IPS-18a (cell line): Measurements from ENCODE around the gene PHLPP2.

Experiments used
- H3K27ac ChIP-seq: one replicate; pipeline ENCODE4 v1.5.1; 2013; ENCODE audit warnings: low read length
- H3K27me3 ChIP-seq: one replicate; pipeline ENCODE4 v1.6.1; 2013; ENCODE audit warnings: mild to moderate bottlenecking, low read length; ENCODE audit not compliant: control insufficient read depth, insufficient read depth
- H3K36me3 ChIP-seq: one replicate; pipeline ENCODE4 v1.6.1; 2013; ENCODE audit warnings: low read depth, low read length; ENCODE audit not compliant: control insufficient read depth
- H3K4me1 ChIP-seq: one replicate; pipeline ENCODE4 v1.6.1; 2013; ENCODE audit warnings: low read depth, low read length; ENCODE audit not compliant: control insufficient read depth
- H3K4me3 ChIP-seq: one replicate; pipeline ENCODE4 v1.5.1; 2013; ENCODE audit warnings: low read length
- H3K9ac ChIP-seq: one replicate; pipeline ENCODE4 v1.6.1; 2013; ENCODE audit warnings: mild to moderate bottlenecking, low read length, moderate library complexity
- H3K9me3 ChIP-seq: one replicate; pipeline ENCODE4 v1.6.1; 2013; ENCODE audit warnings: low read depth, low read length; ENCODE audit not compliant: control insufficient read depth

PHLPP2 gene

DNA sequence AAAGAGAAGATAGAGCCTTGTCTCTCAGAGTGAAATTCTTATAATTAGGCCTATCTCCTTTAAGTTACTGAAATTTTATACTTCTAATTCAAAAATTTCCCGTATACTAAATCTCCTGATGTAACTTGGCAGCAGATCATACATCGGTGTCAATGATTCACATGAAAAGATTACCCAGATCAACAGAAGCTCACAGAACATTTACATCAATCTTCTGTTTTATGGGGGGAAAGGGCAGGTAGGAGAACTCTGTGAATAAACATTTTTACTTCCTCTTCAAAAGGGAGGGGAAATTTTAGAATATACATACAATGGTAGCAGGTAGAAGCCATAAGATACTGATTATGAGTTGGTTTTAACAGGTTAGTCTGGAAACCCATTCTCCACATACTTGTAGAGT is 43.1 kb downstream of the PHLPP2 start:
- Histone ChIP-seq H3K9ac (no peak overlapping the region), H3K4me1 (no peaks in the 10 kb centered on the region), H3K9me3 (no peaks in the 10 kb centered on the region), H3K36me3 (peaks cover 35% of the 10 kb centered on the region), H3K27me3 (no peaks in the 10 kb centered on the region), H3K27ac (no peak overlapping the region), H3K4me3 (no peak overlapping the region)

DNA sequence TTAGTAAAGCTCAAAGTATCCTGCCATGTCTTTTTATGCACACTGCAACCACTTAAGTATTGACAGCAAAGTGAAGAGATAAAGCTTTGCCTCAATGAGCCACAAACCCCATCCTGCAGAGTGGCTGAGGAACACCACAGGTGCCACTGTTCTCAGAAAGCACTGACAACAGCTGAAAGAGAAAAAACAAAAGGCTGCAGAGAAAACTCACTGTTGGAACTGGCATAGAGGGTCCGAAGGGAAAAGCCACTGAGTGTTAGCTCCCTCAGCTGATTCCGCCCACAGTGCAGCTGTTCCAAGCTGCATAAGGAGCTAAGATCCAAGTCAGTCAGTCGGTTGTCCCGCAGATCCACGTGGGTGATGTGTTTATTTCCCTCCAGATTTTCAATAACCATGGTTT is 48.3 kb downstream of the PHLPP2 start:
- Histone ChIP-seq H3K27me3 (no peaks in the 10 kb centered on the region), H3K27ac (no peak overlapping the region), H3K36me3 (peaks cover 57% of the 10 kb centered on the region), H3K9ac (no peak overlapping the region), H3K9me3 (no peaks in the 10 kb centered on the region), H3K4me1 (no peaks in the 10 kb centered on the region), H3K4me3 (no peak overlapping the region)

GRCh38 chr16:71675380-71675779 is 49.1 kb downstream of the PHLPP2 start:
- H3K27me3 ChIP-seq = no peaks in the 10 kb centered on the region
- H3K9me3 ChIP-seq = no peaks in the 10 kb centered on the region
- peaks cover 55% of the 10 kb centered on the region for H3K36me3 ChIP-seq
- H3K9ac ChIP-seq = no peak overlapping the region
- H3K4me3 ChIP-seq = no peak overlapping the region
- H3K4me1 ChIP-seq = no peaks in the 10 kb centered on the region
- no peak overlapping the region for H3K27ac ChIP-seq

- Histone ChIP-seq H3K4me1 (no peaks in the 10 kb centered on the region), H3K4me3 (no peak overlapping the region), H3K27ac (no peak overlapping the region), H3K27me3 (no peaks in the 10 kb centered on the region), H3K9me3 (no peaks in the 10 kb centered on the region), H3K9ac (no peak overlapping the region), H3K36me3 (peaks cover 60% of the 10 kb centered on the region)
These were observed 50.3 kb downstream of the PHLPP2 start for GRCh38 chr16:71674229-71674628.

DNA sequence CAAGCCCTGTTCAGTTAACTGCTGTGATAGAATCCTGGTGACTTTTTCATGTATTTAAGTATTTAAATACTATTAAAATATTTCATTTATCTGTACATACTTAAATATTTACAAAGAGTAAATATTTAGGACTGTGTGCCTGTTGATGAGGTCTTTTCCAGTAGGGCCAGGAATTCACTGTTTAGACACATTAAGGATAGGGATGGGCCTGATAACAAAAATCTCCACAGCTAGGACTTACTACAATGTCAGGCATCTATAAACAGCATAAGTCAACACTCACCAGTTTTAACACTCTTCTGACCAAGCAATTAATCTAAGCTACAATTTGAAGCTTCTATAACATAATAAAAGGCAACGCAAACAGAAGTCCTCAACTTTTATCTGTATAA is 50.9 kb downstream of the PHLPP2 start:
- peaks cover 60% of the 10 kb centered on the region for H3K36me3 ChIP-seq
- H3K27ac ChIP-seq = no peak overlapping the region

GRCh38 chr16:71672803-71673581 is 51.5 kb downstream of the PHLPP2 start:
- H3K4me1 ChIP-seq = no peaks in the 10 kb centered on the region
- H3K27me3 ChIP-seq = no peaks in the 10 kb centered on the region
- no peaks in the 10 kb centered on the region for H3K9me3 ChIP-seq
- no peak overlapping the region for H3K4me3 ChIP-seq
- no peak overlapping the region for H3K9ac ChIP-seq
- peaks cover 55% of the 10 kb centered on the region for H3K36me3 ChIP-seq
- H3K27ac ChIP-seq = no peak overlapping the region

More for the DNA sequence above, 50.9 kb downstream of the PHLPP2 start:
- Histone ChIP-seq H3K27me3 (no peaks in the 10 kb centered on the region), H3K4me3 (no peak overlapping the region), H3K9me3 (no peaks in the 10 kb centered on the region), H3K9ac (no peak overlapping the region), H3K4me1 (no peaks in the 10 kb centered on the region)

GRCh38 chr16:71672125-71672524 is 52.4 kb downstream of the PHLPP2 start:
- no peak overlapping the region for H3K9ac ChIP-seq
- no peaks in the 10 kb centered on the region for H3K27me3 ChIP-seq
- no peaks in the 10 kb centered on the region for H3K9me3 ChIP-seq
- no peak overlapping the region for H3K4me3 ChIP-seq
- H3K4me1 ChIP-seq = no peaks in the 10 kb centered on the region
- H3K36me3 ChIP-seq = peaks cover 60% of the 10 kb centered on the region
- no peak overlapping the region for H3K27ac ChIP-seq

DNA sequence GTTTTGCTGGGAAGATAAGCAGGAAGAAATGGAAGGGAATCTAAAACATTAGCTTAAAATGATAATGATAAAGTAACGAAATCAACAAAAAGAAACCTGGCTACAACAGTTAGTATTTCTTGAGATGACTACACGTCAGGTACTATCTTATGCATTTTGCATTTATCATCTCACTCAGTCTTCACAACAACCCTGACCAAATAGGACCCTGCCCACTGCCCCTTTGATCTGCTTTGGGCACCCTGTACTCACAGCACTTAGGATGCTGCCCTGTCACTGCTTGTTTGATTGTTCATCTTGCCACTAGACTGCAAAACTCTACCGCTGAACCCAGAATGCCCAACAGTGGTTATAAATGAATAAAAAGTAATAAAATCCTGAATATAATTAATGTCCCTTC is 53.3 kb downstream of the PHLPP2 start:
- no peak overlapping the region for H3K4me3 ChIP-seq
- no peaks in the 10 kb centered on the region for H3K4me1 ChIP-seq
- H3K27ac ChIP-seq = no peak overlapping the region
- H3K9me3 ChIP-seq = no peaks in the 10 kb centered on the region
- H3K36me3 ChIP-seq = peaks cover 69% of the 10 kb centered on the region
- no peaks in the 10 kb centered on the region for H3K27me3 ChIP-seq
- no peak overlapping the region for H3K9ac ChIP-seq

DNA sequence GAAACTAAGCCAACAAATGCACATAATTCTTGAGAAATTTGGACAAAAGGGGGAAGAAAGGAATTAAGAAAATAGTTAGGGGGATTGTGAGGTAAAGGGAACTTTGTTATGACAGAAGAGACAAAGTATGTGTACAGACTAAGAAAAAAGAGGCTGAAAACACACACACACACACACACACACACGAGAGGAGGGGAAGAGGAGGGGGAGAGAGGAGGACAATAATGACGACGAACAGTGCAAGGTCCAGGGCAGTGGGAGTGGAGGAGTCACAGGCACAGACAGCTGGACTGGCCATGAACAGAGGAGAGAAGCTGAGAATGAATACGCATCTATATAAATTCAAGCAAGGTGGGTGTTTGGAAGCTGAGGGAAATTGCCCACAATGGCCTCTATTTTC is 54.0 kb downstream of the PHLPP2 start:
- no peak overlapping the region for H3K9ac ChIP-seq
- no peaks in the 10 kb centered on the region for H3K9me3 ChIP-seq
- no peaks in the 10 kb centered on the region for H3K4me1 ChIP-seq
- H3K36me3 ChIP-seq = peaks cover 68% of the 10 kb centered on the region
- no peak overlapping the region for H3K27ac ChIP-seq
- no peak overlapping the region for H3K4me3 ChIP-seq
- no peaks in the 10 kb centered on the region for H3K27me3 ChIP-seq

GRCh38 chr16:71669926-71670536 is 54.5 kb downstream of the PHLPP2 start:
- Histone ChIP-seq H3K27me3 (no peaks in the 10 kb centered on the region), H3K9ac (no peak overlapping the region), H3K27ac (no peak overlapping the region), H3K4me1 (no peaks in the 10 kb centered on the region), H3K4me3 (no peak overlapping the region), H3K9me3 (no peaks in the 10 kb centered on the region), H3K36me3 (peaks cover 65% of the 10 kb centered on the region)

DNA sequence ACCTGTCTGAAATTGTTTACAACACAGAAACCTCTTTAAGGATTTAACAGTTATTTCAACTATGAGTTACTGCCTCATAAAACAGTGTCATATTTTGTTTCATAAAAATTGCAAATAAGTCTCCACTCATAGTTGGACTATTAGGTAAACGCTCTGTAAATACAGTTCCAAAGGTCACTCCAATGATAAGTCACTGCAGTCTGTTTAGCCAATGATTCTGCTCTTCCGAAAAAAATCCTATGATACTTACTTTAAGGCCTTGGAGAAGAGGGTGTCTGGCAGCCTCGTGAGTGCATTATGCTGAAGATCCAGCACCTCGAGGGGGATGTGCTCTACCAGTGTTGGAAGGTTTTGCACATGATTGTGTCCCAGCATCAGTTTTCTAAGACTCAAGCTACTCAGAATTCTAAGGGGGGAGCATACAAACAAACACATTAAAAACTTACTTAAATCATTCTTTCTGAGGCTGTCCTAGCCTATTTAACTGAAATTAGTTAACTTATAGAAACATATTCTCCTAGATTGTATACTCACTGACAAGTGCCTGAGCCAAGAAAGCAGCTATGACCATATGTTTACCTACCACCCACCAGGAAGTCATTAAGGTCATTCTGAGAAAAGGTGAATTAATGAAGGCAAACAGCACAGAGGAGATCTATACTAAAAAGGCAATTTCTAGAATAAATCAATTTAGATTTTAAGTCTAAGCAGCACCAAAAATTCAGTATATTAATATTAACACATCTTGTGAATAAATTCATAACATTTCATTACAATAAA is 57.4 kb downstream of the PHLPP2 start:
- no peaks in the 10 kb centered on the region for H3K4me1 ChIP-seq
- no peak overlapping the region for H3K4me3 ChIP-seq
- H3K36me3 ChIP-seq = peaks cover 56% of the 10 kb centered on the region
- H3K27me3 ChIP-seq = no peaks in the 10 kb centered on the region
- H3K9ac ChIP-seq = no peak overlapping the region
- no peak overlapping the region for H3K27ac ChIP-seq
- no peaks in the 10 kb centered on the region for H3K9me3 ChIP-seq
